OCI-LY7 (cell line): ENCODE measurements around the gene TRIP13. TPM values are rescaled to one million over a fixed set of nuclear protein-coding genes. Genes with fewer than 3 reads are reported as not detected.

Source experiments
- BruUV-seq: library from RNA; stranded (reverse); fragments of 400-500 nt; replicated peaks from 2 replicates; lab custom pipeline; 2021; lab: Mats Ljungman, UMichigan
- CTCF ChIA-PET: fragments of 300-600 bp; sonication (Branson Sonifier 250); formaldehyde crosslinking; loops from one replicate; lab custom pipeline; 2022; ENCODE audit warnings: antibody characterized with exemption; ENCODE audit not compliant: unreplicated experiment; lab: Charles Lee
- POLR2A ChIA-PET: fragments of 300-600 bp; sonication (Branson Sonifier 250); formaldehyde crosslinking; loops from one replicate; lab custom pipeline; 2022; ENCODE audit warnings: antibody characterized with exemption; lab: Charles Lee
- DNase-seq: peaks from one replicate; pipeline ENCODE4 v3.0.0-alpha.2; 2015; ENCODE audit warnings: low spot score
- H2AFZ ChIP-seq: fragments of 200-600 bp; sonication (generic), shearing (Covaris generic); 2 replicates; pipeline ENCODE4 v1.6.1; 2014; ENCODE audit warnings: mild to moderate bottlenecking, antibody characterized with exemption, low read length, moderate library complexity
- H3K27ac ChIP-seq: fragments of 200-600 bp; sonication (generic); 2 replicates; pipeline ENCODE4 v1.5.1; 2014; ENCODE audit warnings: mixed run types, low read depth, mild to moderate bottlenecking, moderate library complexity, low read length, inconsistent platforms; ENCODE audit not compliant: poor library complexity, severe bottlenecking
- H3K36me3 ChIP-seq: fragments of 200-600 bp; sonication (generic); 2 replicates; pipeline ENCODE4 v1.6.1; 2014; ENCODE audit warnings: mild to moderate bottlenecking, antibody characterized with exemption, low read length, moderate library complexity, mixed read lengths; ENCODE audit not compliant: insufficient read depth
- H3K4me1 ChIP-seq: fragments of 200-600 bp; sonication (generic); 2 replicates; pipeline ENCODE4 v1.5.1; 2014; ENCODE audit warnings: mild to moderate bottlenecking, low read length; ENCODE audit not compliant: insufficient read depth, poor library complexity, severe bottlenecking
- H3K4me2 ChIP-seq: fragments of 200-600 bp; sonication (generic); 2 replicates; pipeline ENCODE4 v1.6.1; 2014; ENCODE audit warnings: mild to moderate bottlenecking, low read length
- H3K4me3 ChIP-seq: fragments of 200-600 bp; sonication (generic); 2 replicates; pipeline ENCODE4 v1.5.1; 2014; ENCODE audit warnings: mild to moderate bottlenecking, low read depth, low read length; ENCODE audit not compliant: poor library complexity, severe bottlenecking
- H3K79me2 ChIP-seq: fragments of 200-600 bp; sonication (generic); 2 replicates; pipeline ENCODE4 v1.6.1; 2016; ENCODE audit warnings: low read depth, mild to moderate bottlenecking, low read length, moderate library complexity, mixed read lengths; ENCODE audit not compliant: insufficient read depth
- H3K9me2 ChIP-seq: fragments of 200-600 bp; sonication (generic); 2 replicates; pipeline ENCODE4 v1.6.1; 2016; ENCODE audit warnings: mild to moderate bottlenecking, low read length, mixed read lengths; ENCODE audit not compliant: insufficient read depth
- H3K9me3 ChIP-seq: fragments of 200-600 bp; sonication (generic); 2 replicates; pipeline ENCODE4 v1.6.1; 2014; ENCODE audit warnings: mild to moderate bottlenecking, mixed run types, low read length, mixed read lengths
- H4K20me1 ChIP-seq: fragments of 200-600 bp; sonication (generic); 2 replicates; pipeline ENCODE4 v1.6.1; 2014; ENCODE audit warnings: mild to moderate bottlenecking, antibody characterized with exemption, low read length, moderate library complexity, mixed read lengths; ENCODE audit not compliant: insufficient read depth
- EZH2phosphoT487 ChIP-seq: fragments of 200-600 bp; sonication (generic); IDR thresholded peaks from 2 replicates; pipeline ENCODE4 v1.6.1; 2018; ENCODE audit warnings: low read depth, borderline replicate concordance, mild to moderate bottlenecking, mixed run types, antibody characterized with exemption, low read length, moderate library complexity, mixed read lengths
- intact Hi-C: fragments of 100-400 bp; cut with micrococcal nuclease; formaldehyde crosslinking; loops from one replicate; pipeline ENCODE4 v1.10.0; 2022; ENCODE audit not compliant: unreplicated experiment
- total RNA-seq, 2 experiments: library from RNA; depleted of rRNA in 1 of 2; stranded (reverse); fragments of >200 nt in 1 of 2; shearing (Covaris generic) in 1 of 2; gene quantifications; 2 replicates each; pipeline ENCODE4 v1.2.3, GENCODE V29; 2014 to 2022
- TF ChIP-seq, protein P1 (sequence below): fragments of 200-600 bp; sonication (generic); conservative IDR thresholded peaks from 2 replicates; pipeline ENCODE4 v1.5.1; 2014; ENCODE audit warnings: mild to moderate bottlenecking, antibody characterized with exemption, low read length, moderate library complexity, mixed read lengths

The TRIP13 gene
- total RNA-seq, 2 experiments from 2014 or later: 46.6 to 59.4 TPM

DNA sequence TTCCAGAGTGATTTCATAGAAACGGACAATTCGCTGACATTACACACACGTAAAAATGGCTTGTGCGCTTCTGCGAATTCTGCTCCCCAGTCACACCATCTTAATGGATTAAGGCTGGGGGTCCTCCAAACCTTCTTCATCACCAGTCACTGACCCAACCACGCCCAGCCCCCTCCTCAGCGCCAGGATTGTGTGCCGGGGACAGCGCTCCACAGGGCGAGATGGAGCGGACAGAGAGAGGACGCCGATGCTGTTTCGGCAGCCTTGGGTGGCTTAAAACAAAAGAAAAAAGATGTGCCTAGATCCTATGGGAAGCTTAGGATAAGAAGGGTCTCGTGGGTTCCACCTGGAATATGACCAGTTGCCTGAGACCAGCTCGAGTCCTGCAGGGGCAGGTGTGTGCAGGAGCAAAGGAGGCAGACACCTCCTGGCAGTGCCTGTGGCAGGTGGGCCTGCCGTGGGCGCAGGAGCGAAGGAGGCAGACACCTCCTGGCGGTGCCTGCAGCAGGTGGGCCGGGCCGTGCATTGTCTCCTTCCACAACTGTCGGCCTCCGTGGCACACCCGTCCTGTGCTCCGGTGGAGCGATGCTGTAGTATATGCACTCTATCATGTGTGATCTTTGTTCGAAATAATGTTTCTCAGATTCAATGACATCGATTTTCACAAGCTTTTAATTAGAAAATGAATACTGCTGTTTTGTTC lies 20.9 kb upstream of the TRIP13 start:
- intact Hi-C loops: no loop called here
- POLR2A ChIA-PET: no interaction called here
- CTCF ChIA-PET: no interaction called here

DNA sequence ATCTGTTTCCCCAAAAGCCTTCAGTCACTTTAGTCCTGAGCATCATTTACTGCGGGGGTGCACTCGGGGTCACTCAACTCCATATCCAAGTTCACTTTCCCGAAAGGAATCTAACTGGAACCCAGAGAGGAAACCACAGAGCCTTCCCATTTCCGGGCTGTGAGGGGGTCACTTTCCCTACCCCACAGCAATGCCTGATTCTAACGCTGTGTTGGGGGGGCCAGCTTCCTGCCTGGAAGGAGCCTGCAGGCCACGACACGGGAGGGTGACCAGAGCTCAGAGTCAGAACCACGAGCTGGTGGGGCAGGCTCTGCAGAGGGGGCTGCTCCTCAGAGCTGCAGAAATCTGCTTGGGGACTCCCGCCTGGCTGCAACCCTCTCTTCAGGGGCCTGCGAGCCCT lies 20.4 kb upstream of the TRIP13 start:
- intact Hi-C loops: no loop called here
- H3K4me1 ChIP-seq: peaks cover 8% of the 10 kb centered on the region
- H3K9me3 ChIP-seq: no peaks in the 10 kb centered on the region
- DNase-seq: no peak
- no peaks in the 10 kb centered on the region; the same call in none of the 2 replicates for H4K20me1 ChIP-seq
- H3K9me2 ChIP-seq: no peaks in the 10 kb centered on the region
- no peak overlapping the region for H3K27ac ChIP-seq
- H3K4me2 ChIP-seq: no peak overlapping the region
- BruUV-seq: no TSS peak
- no peak overlapping the region for H2AFZ ChIP-seq
- POLR2A ChIA-PET: no interaction called here
- peaks cover 98% of the 10 kb centered on the region for H3K36me3 ChIP-seq
- TF ChIP-seq, protein P1, sequence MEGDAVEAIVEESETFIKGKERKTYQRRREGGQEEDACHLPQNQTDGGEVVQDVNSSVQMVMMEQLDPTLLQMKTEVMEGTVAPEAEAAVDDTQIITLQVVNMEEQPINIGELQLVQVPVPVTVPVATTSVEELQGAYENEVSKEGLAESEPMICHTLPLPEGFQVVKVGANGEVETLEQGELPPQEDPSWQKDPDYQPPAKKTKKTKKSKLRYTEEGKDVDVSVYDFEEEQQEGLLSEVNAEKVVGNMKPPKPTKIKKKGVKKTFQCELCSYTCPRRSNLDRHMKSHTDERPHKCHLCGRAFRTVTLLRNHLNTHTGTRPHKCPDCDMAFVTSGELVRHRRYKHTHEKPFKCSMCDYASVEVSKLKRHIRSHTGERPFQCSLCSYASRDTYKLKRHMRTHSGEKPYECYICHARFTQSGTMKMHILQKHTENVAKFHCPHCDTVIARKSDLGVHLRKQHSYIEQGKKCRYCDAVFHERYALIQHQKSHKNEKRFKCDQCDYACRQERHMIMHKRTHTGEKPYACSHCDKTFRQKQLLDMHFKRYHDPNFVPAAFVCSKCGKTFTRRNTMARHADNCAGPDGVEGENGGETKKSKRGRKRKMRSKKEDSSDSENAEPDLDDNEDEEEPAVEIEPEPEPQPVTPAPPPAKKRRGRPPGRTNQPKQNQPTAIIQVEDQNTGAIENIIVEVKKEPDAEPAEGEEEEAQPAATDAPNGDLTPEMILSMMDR: no peak
- no peak for TF ChIP-seq EZH2phosphoT487
- CTCF ChIA-PET: no interaction called here
- no peak overlapping the region for H3K4me3 ChIP-seq
- H3K79me2 ChIP-seq: no peaks in the 10 kb centered on the region

More for the DNA sequence above, 20.9 kb upstream of the TRIP13 start:
- no TSS peak for BruUV-seq
- TF ChIP-seq EZH2phosphoT487: no peak
- TF ChIP-seq, protein P1: no peak
- no peaks in the 10 kb centered on the region for H3K79me2 ChIP-seq
- no peak overlapping the region for H3K4me2 ChIP-seq
- no peaks in the 10 kb centered on the region for H3K9me3 ChIP-seq
- H3K36me3 ChIP-seq: peaks cover 98% of the 10 kb centered on the region
- no peak overlapping the region for H2AFZ ChIP-seq
- DNase-seq: no peak
- H3K4me3 ChIP-seq: no peak overlapping the region
- no peaks in the 10 kb centered on the region for H3K9me2 ChIP-seq
- H3K27ac ChIP-seq: no peak overlapping the region
- H4K20me1 ChIP-seq: no peaks in the 10 kb centered on the region; the same call in none of the 2 replicates
- peaks cover 8% of the 10 kb centered on the region for H3K4me1 ChIP-seq

DNA sequence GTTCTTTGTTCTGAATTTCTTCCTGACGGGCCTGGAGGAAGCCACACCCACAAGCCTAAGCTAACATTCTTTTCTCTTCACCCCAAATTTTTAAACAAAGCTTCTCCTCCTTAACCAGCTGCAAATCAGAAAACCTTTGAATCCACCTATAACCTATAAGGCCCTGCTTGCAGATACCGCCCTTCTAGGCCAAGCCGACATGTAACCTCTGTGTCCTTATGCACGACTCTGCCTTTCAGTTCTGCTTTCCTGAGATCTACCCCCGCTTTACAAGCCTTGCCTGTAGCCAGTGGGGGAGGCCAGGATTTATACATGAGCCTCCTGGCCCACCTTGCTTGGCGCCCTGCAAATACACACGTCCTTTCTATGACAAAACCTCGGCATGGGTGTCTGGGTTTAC lies 19.4 kb upstream of the TRIP13 start:
- DNase-seq: peak; percentile 50
- H3K27ac ChIP-seq: no peak overlapping the region

More for the DNA sequence above, 19.4 kb upstream of the TRIP13 start:
- ChIA-PET POLR2A (interaction anchor here (0.7 kb wide), 1 partner anchor 12 kb away, joined by 3 read pairs; no protein-coding TSS in a partner anchor), CTCF (no interaction called here)
- Histone ChIP-seq H3K9me2 (no peaks in the 10 kb centered on the region), H3K9me3 (no peaks in the 10 kb centered on the region), H3K36me3 (peaks cover 98% of the 10 kb centered on the region), H2AFZ (no peak overlapping the region), H3K4me1 (peaks cover 8% of the 10 kb centered on the region), H3K4me3 (no peak overlapping the region), H4K20me1 (no peaks in the 10 kb centered on the region; the same call in none of the 2 replicates), H3K4me2 (no peak overlapping the region), H3K79me2 (no peaks in the 10 kb centered on the region)
- BruUV-seq: no TSS peak
- intact Hi-C loops: no loop called here
- no peak for TF ChIP-seq EZH2phosphoT487
- TF ChIP-seq, protein P1: no peak
